ENCODE measurements around the gene PLEKHM3. TPM values are rescaled to one million over a fixed set of nuclear protein-coding genes. Genes with fewer than 3 reads are reported as not detected.
A peak's percentile ranks its signal among the peaks of the same experiment; 100 is the strongest.

PLEKHM3 gene
- total and polyA plus RNA-seq, 4 donors: 3.0 to 18.3 (median 5.5) TPM

- no peak for TF ChIP-seq FOXA2 (IDR thresholded peaks at IDR 0.05)
- no peak for TF ChIP-seq RAD21 (IDR thresholded peaks at IDR 0.05)
- no peak for TF ChIP-seq ZBTB33 (IDR thresholded peaks at IDR 0.05)
- no peak for TF ChIP-seq MAX (IDR thresholded peaks at IDR 0.05)
- no peak for TF ChIP-seq NR2F2 (IDR thresholded peaks at IDR 0.05)
- TF ChIP-seq REST (IDR thresholded peaks at IDR 0.05): no peak
- TF ChIP-seq YY1 (IDR thresholded peaks at IDR 0.05): no peak
- TF ChIP-seq EGR1 (IDR thresholded peaks at IDR 0.05; ENCODE audit: low read depth in 2 of 2): no peak
- TF ChIP-seq HNF4A (conservative IDR thresholded peaks at IDR 0.05): no peak
- no peak for TF ChIP-seq ATF3 (IDR thresholded peaks at IDR 0.05)
- no peak for TF ChIP-seq JUND (IDR thresholded peaks at IDR 0.05)
- 97% methylated on average over 2 of the region's 2 CpGs for WGBS
- peaks cover 3 to 15% (median 7%) of the 10 kb centered on the region in 4 donors for H3K4me1 ChIP-seq (ENCODE audit: control insufficient read depth in 4 of 4, insufficient read depth in 4 of 4, low read length in 3 of 4)
- H3K9me3 ChIP-seq (ENCODE audit: control insufficient read depth in 4 of 4, low read length in 3 of 4): no peaks in the 10 kb centered on the region
- no peak overlapping the region for H3K4me3 ChIP-seq (ENCODE audit: low read depth in 1 of 3, low read length in 3 of 3)
- no peaks in the 10 kb centered on the region for H3K36me3 ChIP-seq (ENCODE audit: control insufficient read depth in 4 of 4, insufficient read depth in 3 of 4, low read depth in 1 of 4, low read length in 3 of 4)
- no peak overlapping the region for H3K27ac ChIP-seq (ENCODE audit: low read depth in 1 of 2, low read length in 2 of 2)
- H3K27me3 ChIP-seq (ENCODE audit: control insufficient read depth in 4 of 4, insufficient read depth in 4 of 4, low read length in 3 of 4): no peaks in the 10 kb centered on the region
- no peak for DNase-seq (ENCODE audit: low spot score)
- H3K9ac ChIP-seq (ENCODE audit: low read depth in 1 of 2, low read length in 2 of 2): no peak overlapping the region
These were observed 153.4 kb downstream of the PLEKHM3 start for GRCh38 chr2:207871911-207872310.

- peaks cover 5 to 15% (median 7%) of the 10 kb centered on the region in 4 donors for H3K4me1 ChIP-seq (ENCODE audit: control insufficient read depth in 4 of 4, insufficient read depth in 4 of 4, low read length in 3 of 4)
- H3K9me3 ChIP-seq (ENCODE audit: control insufficient read depth in 4 of 4, low read length in 3 of 4): no peaks in the 10 kb centered on the region
- TF ChIP-seq SP1 (IDR thresholded peaks at IDR 0.05) (no peak), HNF4A (conservative IDR thresholded peaks at IDR 0.05) (no peak), TAF1 (conservative IDR thresholded peaks at IDR 0.05) (no peak), FOXA2 (IDR thresholded peaks at IDR 0.05) (no peak), JUND (IDR thresholded peaks at IDR 0.05) (no peak), CTCF (IDR thresholded peaks at IDR 0.05; ENCODE audit: low read depth, low read length, missing input control) (no peak), ATF3 (IDR thresholded peaks at IDR 0.05) (no peak), NR2F2 (IDR thresholded peaks at IDR 0.05) (no peak), GABPA (IDR thresholded peaks at IDR 0.05 in 1 of 2, conservative IDR thresholded peaks at IDR 0.05 in 1 of 2) (no peak), RXRA (IDR thresholded peaks at IDR 0.05) (no peak), MAX (IDR thresholded peaks at IDR 0.05) (no peak), RAD21 (IDR thresholded peaks at IDR 0.05) (no peak)
- H3K36me3 ChIP-seq (ENCODE audit: control insufficient read depth in 4 of 4, insufficient read depth in 3 of 4, low read depth in 1 of 4, low read length in 3 of 4): no peaks in the 10 kb centered on the region
- no peak overlapping the region for H3K4me3 ChIP-seq (ENCODE audit: low read depth in 1 of 3, low read length in 3 of 3)
- no peak overlapping the region for H3K9ac ChIP-seq (ENCODE audit: low read depth in 1 of 2, low read length in 2 of 2)
- no peak for DNase-seq (ENCODE audit: low spot score)
- no peaks in the 10 kb centered on the region for H3K27me3 ChIP-seq (ENCODE audit: control insufficient read depth in 4 of 4, insufficient read depth in 4 of 4, low read length in 3 of 4)
- H3K27ac ChIP-seq (ENCODE audit: low read depth in 1 of 2, low read length in 2 of 2): peak overlapping the region; percentile 29 to 93
- 97% methylated on average over 1 of the region's 1 CpG for WGBS
These were observed 153.8 kb downstream of the PLEKHM3 start for GRCh38 chr2:207871506-207871905.

Data from liver (tissue), 9 donors.